Hematopoietic multipotent progenitor cell (in vitro differentiated cells): ENCODE measurements around the gene TCF4. TPM values are rescaled to one million over a fixed set of nuclear protein-coding genes. Genes with fewer than 3 reads are reported as not detected.
A peak's percentile ranks its signal among the peaks of the same experiment; 100 is the strongest.

Experiments used
- DNase-seq, 3 donors: peaks; one replicate each; pipeline ENCODE4 v3.0.0-alpha.2; 2011 to 2015; ENCODE audit warnings: low read depth in 2 of 3, low spot score in 2 of 3
- total RNA-seq: library from RNA; depleted of rRNA; stranded (reverse); fragments of >200 nt; gene quantifications from one replicate; pipeline ENCODE4 v1.2.3, GENCODE V29; 2012

TCF4 gene
- total RNA-seq, 1 donor: 127 TPM

DNA sequence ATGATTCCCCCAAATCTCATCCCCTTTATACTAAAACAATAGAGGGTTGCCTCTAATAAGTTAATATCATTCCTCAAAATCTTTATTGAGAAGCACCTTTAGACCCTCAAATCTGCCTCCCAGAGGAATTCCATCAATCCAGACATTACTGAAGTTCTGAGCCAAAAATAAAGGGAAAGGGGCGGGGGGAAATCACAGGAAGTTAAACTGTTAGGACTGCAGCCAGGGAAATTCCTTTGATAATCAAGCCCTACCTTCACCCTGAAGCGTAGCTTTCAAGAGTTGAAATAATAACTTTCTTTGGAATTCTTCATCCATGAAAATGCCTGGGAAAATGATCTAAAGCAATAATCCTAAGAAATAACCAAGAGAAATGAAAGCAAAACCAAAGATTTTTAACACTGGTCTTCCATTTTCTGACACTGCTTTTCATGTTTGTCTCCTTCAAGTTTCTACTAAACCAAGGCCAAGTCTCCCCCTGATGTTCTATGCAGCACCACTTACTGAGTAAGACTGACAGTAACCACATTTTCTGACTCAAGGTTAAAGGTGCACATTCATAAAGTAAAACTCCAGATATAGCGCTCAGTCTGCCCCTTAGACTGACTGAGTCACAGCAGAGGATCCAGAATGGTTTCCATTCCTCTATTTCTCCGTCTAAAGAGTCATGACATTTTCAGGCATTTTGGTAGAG is 78.2 kb downstream of the TCF4 start:
- DNase-seq: peak in 1 of 3 donors; percentile 20

DNA sequence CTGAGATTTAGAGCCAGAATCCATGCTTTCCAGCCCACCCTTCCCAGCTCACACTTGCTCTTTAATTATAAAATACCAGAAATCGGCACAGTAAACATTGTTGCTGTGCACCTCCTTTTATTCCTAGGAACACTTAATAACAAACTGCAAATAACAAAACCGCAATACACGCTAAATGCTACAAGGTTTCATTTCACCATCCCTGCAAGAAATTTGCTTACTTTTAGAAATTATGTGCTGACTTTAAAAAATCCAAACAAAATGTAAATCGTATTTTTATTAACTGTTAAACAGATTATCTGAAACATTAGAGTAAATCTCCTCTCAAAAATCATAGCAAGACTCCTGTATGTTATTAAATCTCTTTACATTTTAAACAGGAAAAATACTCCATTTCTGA is 79.3 kb downstream of the TCF4 start:
- no peak for DNase-seq

DNA sequence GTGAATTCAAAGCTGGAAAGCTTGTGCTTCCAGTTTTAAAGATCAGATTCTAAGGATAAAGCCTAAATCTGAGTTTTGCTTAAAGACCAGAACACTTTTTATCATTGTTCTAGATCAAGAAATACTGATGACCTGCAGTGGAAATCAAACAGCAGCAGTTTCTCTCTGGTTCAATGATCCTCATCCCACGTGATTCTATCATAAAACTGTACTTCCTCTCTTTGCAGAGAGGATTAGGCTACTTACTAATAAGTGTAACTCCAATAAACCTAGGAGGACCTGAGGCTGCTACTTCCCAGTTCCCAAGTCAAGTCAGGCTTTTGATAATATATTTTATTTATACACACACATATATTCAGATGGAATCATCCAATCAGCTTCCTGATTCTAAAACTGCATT is 81.9 kb downstream of the TCF4 start:
- DNase-seq: no peak

DNA sequence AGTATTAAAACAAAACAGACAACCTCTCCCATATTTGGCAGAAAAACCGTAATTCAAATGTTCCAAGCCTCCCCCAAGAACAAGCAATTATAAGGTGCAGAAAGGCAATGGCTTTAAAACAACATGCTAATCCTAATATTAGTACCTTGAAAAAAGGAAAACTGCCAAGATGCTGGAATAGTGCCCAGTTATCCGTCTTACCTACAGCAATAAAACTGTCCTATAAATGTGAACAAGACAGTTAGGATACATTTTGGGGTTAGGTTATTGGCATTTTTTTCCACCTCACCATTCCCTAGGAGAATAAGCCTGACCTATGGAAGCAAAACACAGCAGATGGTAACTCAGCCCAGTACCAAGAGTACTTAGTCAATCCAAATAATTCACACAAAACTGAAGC is 83.2 kb downstream of the TCF4 start:
- DNase-seq: no peak

DNA sequence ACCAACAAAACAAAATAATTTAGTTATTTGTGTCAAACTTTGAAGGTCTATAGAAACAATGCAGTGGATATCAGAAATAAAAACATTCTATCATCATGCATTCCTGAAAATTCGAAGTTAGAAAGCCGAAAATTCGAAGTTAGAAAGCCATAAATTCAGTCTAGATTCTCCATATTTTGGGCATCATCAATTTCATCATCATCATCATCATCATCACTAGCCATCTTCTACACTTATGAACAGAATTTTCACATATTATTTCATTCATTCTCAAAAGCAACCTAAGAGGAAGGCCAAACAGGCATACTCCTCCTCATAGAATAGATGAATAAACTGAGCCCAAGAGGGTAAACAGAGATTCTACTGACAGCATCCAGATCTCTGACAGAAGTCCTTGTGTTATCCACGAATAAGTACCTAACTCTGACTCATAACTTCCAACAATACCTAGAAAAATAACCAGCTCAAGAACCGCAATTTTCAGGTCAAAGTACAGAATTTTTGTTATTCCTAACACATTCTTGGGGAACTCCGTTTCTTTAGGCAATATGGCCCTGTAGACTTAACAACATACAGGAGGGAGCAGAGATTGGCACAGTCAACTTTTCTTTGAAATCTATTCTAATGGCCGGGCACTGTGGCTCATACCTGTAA is 84.7 kb downstream of the TCF4 start:
- DNase-seq: no peak

DNA sequence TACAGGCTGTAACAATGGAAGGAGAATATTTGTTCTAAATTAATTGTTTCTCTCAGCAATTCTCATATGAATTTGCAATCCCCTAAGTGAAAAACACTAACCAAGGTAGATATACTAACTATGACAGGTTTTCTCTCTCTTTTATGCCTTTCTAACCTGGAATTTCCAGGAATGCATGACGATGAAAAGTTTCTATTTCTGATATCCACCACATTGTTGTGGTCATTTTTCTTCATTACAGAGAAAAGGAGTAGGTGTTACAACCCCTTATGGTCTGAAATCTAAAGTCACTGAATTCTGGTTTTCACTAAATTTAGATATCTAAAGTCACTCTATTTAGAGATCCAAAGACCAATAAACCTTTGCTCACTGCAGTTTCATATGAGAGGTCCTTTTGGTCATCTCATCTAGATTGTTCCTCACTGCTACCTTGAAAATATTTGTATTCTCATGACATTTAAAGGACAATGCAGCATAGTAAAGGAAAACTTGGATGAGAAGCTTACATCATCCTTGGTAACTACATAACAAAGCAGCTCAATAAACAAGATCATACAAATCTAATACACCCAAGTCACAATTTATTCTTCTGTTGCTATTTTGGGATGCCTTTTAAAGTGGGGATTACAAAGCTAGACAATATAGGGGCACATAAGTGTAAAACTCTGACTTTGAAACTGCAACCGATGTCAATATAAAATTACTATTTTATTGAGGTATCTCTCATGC is 85.8 kb downstream of the TCF4 start:
- DNase-seq: no peak

DNA sequence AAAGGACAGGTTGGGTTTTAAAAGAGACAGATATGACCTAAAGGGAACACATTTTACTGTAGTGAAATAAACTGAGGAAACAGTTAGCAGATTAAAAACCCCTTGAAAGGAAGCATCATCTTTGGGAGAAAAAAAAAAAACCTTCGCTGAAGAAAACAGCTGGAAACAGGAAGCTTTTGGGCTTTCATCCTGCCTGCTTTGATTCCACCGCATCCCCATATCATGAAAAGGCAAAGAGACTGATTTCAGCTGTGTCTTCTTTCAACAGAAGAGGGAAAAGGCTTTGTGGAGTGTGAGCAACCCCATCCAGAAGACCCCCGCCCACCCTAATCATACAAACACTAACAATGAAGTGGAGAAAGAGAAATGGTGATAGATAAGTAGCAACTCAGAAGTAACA is 86.4 kb downstream of the TCF4 start:
- no peak for DNase-seq

DNA sequence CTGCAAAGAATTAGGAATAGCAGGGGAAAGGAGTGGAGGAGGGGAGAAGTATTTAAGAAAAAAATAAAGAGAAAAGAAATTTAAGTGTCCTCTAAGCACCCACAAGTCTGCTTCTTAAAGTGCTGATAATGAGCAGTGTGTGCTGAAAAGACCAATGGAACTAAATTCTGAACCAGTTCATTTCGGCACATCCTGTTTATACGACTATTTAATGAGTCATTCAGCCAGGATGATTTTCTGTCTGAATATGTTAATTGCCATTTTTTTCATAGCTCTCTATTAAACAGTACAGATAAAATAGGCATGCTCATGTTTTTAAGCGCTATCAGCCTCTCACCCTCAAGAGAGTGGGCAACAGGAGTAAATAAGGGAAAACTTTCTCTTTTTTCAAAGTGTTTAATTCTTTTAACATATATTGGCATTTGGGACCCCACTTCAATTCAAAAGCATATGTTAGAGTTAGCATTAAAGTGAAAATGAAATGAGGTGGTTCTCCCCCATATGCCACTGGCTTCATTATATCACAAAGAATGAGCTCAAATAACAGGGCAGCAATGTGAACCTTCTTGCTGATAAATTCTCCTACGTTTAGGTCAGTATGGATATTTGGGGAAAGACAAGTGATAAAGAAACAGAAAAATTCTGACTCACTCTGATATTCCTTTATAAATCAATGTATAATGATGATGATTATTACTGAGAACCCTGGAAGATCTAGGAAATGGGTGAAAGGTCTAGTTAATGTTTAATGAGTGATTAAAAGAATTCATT is 87.5 kb downstream of the TCF4 start:
- DNase-seq: peak in 1 of 3 donors; percentile 13

DNA sequence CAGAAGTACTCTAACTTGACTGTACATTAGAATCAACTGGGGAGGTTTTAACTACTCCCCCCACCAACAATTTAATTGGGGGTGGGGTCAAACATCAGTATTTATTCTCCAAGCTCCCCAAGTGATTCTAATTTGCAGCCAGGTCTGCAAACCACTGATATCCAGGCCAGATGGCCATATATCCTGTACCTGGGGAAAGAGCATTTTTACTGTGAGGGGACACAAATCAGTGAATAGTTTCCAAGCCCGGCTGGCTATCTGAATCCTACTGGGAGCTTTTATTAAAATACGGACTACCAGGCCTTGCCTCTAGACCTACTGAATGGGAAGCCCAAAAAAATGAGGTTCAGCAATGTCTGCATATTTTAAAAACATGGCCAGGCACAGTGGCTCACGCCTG is 88.5 kb downstream of the TCF4 start:
- DNase-seq: no peak

DNA sequence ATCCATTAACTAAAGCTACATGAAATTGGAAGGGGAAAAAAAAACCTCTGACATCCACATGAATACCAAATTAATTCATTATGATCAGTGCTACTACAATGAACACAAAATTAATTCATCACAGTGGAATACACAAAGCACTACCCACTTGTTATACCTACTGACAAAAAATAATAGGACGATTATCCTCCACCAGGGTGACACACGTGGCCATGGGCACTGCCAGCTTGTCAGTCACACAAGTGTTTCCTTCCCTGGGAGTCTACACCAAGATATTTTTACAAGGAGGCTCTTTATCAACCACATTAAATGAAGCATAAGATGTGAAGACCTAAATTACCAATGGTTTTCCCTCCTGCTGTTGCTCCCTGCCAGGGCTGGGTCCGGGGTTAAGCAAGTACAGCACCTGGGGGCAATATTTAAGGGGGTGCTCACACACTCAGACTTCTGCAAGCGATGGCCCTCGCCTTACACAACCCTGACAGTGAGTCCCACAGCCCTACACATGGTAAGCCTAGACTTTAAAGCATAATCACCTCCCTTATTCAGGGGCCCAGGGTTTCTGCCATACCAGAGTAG is 90.1 kb downstream of the TCF4 start:
- no peak for DNase-seq

DNA sequence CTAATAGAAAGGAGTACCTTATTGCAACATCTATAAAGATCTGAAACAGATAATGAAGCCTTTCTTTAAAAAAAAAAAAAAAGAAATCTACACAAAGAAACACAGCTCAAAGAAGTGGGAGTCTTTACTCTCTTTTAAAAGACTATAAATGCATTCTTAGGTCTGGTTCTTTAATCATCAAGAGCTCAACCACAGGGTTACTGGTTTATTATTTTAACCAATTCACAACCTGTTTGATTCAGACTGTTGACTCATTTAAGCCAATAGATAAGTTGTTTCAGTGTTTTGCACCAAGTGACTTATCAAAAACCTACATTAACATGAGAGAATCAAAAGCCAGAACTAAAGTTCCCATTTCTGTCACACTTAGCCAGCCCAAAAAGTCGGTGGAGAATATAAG is 93.1 kb downstream of the TCF4 start:
- DNase-seq: no peak

DNA sequence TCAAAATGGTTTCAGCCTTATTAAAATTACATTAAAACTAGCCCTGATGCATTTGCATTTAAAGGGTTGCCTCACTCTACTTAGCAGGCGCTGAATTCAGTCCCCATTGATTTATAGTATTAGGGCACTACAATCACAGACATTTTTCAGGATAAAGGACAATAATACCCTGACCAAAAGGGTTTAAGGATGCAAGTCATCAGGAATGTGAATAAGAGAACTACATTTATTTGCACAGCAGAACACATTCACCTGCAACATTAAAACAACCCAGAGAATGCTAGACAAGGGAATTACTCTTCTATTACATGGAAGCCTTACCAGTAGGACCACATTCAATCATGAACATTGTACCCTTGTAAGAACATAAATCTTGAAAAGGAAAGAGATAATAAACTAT is 93.6 kb downstream of the TCF4 start:
- DNase-seq: no peak

DNA sequence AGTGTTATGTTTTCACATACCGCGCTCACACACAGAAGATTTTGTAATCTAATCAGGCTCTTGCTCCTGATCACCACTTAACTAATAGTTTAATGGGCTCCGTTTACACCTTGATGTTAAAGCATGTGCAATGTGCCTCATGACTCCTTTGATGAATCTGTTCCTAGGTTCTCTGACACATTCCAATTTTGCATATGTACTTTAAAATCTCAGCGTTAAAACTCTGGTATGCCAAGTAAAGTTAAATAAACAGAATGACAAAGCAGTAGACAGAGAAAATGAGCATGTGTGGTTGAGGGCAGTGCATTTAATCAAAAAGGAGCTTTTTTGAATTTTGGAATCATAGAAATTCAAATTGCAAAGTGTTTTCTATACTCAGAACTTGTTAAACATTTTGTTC is 96.4 kb downstream of the TCF4 start:
- DNase-seq: no peak

DNA sequence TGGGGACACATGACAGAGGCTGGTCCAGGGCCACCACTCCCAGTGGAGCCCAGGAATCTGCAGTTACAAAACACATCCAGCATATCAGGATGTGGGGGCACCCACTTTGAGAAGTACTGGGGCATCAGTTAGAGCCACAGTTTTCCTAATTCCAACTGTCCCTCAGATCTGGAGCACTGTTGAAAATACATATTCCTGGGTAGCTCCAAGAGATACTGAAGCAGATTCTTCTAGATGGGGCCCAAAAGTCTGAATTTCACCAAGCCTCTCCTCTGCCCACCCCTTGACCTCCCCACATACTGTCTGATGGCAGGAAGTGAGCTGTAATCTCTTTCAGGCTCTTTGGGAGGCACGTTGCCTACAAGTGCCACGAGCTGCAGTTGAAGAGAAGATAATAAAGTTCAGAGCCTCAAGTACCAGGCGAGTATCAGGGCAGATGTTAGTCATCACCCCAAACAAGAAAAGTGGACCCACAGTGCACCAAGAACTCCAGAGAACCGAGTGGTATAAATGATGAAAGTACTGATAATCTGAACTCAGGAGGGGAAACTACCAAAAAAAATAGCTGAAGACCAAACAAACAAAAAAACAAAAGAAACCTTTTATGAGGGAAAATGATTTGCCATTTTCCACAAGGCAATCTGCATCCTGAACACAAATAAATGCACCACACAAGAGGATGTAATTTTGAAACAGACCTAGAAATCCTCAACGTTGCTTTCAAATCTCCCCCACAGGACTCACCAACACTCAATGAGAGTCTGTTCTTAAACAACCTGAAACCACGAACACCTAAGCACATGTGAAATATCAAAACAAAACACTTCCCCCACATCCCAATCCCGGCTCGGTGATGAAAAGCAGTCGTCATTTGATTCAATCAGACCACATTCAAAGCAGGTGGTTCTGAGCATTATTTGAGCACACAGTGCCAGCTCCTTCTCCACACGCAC is 98.7 kb downstream of the TCF4 start:
- DNase-seq: peak in 1 of 3 donors; percentile 48

DNA sequence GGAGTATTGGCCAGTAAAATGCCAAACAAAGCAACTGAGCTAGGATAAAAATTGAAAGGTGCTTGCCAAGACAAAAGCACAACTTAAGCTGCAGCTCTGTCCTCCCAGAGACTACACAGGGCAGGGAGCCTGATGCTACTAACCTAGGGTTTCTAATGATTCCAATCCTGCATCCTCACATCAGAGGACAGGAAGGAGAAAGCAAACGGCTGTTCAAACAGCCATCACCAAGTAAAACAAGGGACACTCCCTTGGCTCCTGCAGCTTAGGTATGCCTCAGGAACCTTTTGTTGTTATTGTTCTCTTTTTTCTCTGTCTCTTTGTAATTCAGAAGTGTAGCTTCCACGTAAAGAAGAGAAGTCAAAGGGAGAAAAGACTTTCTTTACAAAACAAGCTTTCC is 99.5 kb downstream of the TCF4 start:
- DNase-seq: no peak

DNA sequence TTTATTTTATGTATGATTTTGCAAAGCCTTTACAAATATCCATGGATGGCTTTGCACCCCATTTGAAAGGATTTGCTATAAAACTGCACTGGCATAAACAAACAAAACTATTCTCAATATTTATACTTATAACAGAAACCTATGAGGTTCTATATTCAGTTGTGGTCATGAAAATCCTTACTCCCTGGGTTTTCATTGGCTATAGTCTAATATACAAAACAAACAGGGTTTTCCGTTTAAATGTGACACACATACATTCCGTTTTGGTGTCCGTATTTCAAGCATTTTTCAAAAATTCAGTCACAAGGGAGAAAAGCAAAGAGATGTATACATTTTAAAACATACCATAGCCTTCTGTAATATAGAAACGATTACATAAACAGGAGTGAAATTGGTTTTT is 100.0 kb downstream of the TCF4 start:
- no peak for DNase-seq

DNA sequence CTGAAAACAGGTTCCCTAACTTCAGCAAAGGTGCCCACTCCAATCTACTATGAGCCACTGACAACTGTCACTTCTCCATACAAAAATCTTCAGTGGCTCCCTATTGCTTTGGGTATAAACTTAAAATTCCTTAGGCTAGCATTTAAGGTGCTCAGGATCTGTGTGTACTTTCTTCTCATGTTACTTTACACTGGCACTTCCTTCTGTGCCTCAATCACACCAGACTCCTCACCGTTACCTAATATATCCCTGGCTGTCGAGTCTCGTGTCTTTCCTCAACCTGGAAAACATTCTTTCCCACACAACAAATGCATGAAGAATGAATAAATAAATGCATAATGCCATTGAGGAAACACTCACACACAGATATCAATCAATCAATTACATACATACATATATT is 101.1 kb downstream of the TCF4 start:
- DNase-seq: no peak

DNA sequence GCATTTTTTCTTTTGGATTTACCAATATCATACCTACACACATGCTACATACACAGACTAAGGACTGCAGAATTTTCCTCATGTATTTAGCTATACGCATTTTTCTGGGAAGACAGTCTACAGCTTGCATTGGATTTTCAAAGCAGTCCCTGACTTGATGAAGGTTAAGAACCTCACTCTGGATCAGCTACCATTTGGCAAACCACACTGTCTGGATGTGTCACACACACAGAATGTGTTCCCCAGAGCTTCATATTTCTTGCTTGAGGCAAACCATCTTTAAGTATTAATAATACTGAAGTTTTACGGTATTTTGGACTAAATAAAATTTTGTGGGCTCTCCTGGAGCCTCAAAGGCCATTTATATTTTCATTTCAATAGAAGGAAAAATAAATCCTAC is 102.3 kb downstream of the TCF4 start:
- DNase-seq: no peak

DNA sequence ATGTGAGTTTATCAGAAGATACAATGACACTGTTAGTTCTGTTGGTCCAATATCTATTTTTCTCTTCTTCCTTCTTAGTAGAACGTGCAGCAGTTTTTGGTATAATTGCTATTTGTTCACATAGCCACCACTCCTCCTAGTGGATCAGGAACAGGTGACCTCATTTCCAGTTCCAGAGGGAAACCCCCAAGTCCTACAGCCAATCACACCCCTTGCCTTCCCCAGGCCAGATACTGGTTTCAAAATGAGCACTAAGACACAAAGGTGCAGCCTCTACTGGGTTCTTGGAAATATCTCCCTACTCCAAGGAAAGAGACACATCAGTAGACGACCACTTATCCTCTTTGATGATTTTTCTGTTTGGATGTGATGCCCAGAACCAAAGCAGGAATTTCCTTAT is 103.2 kb downstream of the TCF4 start:
- DNase-seq: no peak
